Right ventricle myocardium superior (tissue), 1 donor: ENCODE results near the gene TLCD1. TPM values are rescaled to one million over a fixed set of nuclear protein-coding genes. Genes with fewer than 3 reads are reported as not detected.
A peak's percentile ranks its signal among the peaks of the same experiment; 100 is the strongest.
"Not testable (repeated sequence)": the region's sequence is repeated elsewhere in the genome, so short reads cannot be mapped to it uniquely, and the experiment has no call there.

Source experiments
- ATAC-seq: fragments of 200-7000 bp; cut with Tn5 transposase; one replicate; pipeline ENCODE4 v1.9.1; 2020; ENCODE audit warnings: mild to moderate bottlenecking; ENCODE audit not compliant: poor library complexity
- DNase-seq: peaks from one replicate; pipeline ENCODE4 v3.0.0-alpha.2; 2020
- intact Hi-C: fragments of 100-400 bp; cut with DNase I; formaldehyde crosslinking; loops from one replicate; pipeline ENCODE4 v1.11.2; 2022
- total RNA-seq: library from RNA; stranded (reverse); fragmentation: NEBNext Ultra II Directional; extraction: Animal tissue kit (Norgen Biotek cat#: 25700); gene quantifications from one replicate; pipeline ENCODE4 v1.2.1, GENCODE V29; 2021
- donor health status: DM: no; HTN: yes; CAD: no; lungs with severe emphysema.

The TLCD1 gene
- total RNA-seq, 1 donor from 2014 or later: 1.9 TPM

- ATAC-seq, DNase-seq, intact Hi-C loops: not testable (repeated sequence)
Measured at GRCh38 chr17:28735913-28736769, 10.1 kb upstream of the TLCD1 start.

GRCh38 chr17:28735242-28735722, 9.2 kb upstream of the TLCD1 start:
- intact Hi-C loops: no loop called here
- DNase-seq (peak; percentile 21), ATAC-seq (no peak)

- DNase-seq (peak; percentile 22), ATAC-seq (no peak)
- intact Hi-C loops: no loop called here
Measured at GRCh38 chr17:28734712-28735241, 8.7 kb upstream of the TLCD1 start.

- intact Hi-C loops: no loop called here
- ATAC-seq (no peak), DNase-seq (no peak)
Measured at GRCh38 chr17:28733346-28733745, 7.3 kb upstream of the TLCD1 start.

GRCh38 chr17:28729950-28730330, 3.9 kb upstream of the TLCD1 start:
- DNase-seq: no peak
- intact Hi-C loops: loop anchor here (5.0 to 10.0 kb wide), 2 partner anchors 222 to 375 kb away; partner anchors contain the start of gene PHF12
- no peak for ATAC-seq

GRCh38 chr17:28728364-28729200, 2.5 kb upstream of the TLCD1 start, which contains the start of gene NEK8:
TSS of gene NEK8 (plus strand) at chr17:28728788. CDS start at chr17:28728814, 26 bp downstream.
- DNase-seq (peak; percentile 97), ATAC-seq (peak; percentile 84)
- intact Hi-C loops: loop anchor here (5.0 to 10.0 kb wide), 2 partner anchors 224 to 376 kb away; partner anchors contain the start of gene PHF12

- DNase-seq (peak; percentile 95), ATAC-seq (peak; percentile 76)
- intact Hi-C loops: loop anchor here (5.0 to 10.0 kb wide), 2 partner anchors 225 to 378 kb away; partner anchors contain the start of gene PHF12
Measured at GRCh38 chr17:28726627-28727491, 826 bp upstream of the TLCD1 start.

- ATAC-seq: no peak
- DNase-seq: peak; percentile 80
Measured at GRCh38 chr17:28725660-28726225, 290 bp downstream of the TLCD1 start.

GRCh38 chr17:28725166-28725659, 820 bp downstream of the TLCD1 start:
- intact Hi-C loops: loop anchor here (5.0 to 10.0 kb wide), 2 partner anchors 227 to 380 kb away; partner anchors contain the start of gene PHF12
- ATAC-seq: no peak
- DNase-seq: peak; percentile 13

More at GRCh38 chr17:28725660-28726225, 290 bp downstream of the TLCD1 start:
- intact Hi-C loops: loop anchor here (5.0 to 10.0 kb wide), 2 partner anchors 227 to 379 kb away; partner anchors contain the start of gene PHF12

- ATAC-seq: no peak
- intact Hi-C loops: loop anchor here (5.0 to 10.0 kb wide), 2 partner anchors 228 to 380 kb away; partner anchors contain the start of gene PHF12
- peak; percentile 11 for DNase-seq
Measured at GRCh38 chr17:28724500-28725165, 1.4 kb downstream of the TLCD1 start.

GRCh38 chr17:28723836-28724499, 2.1 kb downstream of the TLCD1 start:
- intact Hi-C loops: loop anchor here (10.0 kb wide), 1 partner anchor 381 kb away; no protein-coding TSS in a partner anchor
- not testable (repeated sequence) for DNase-seq, ATAC-seq

- DNase-seq (peak; percentile 3), ATAC-seq (no peak)
- intact Hi-C loops: loop anchor here (10.0 kb wide), 1 partner anchor 382 kb away; no protein-coding TSS in a partner anchor
Measured at GRCh38 chr17:28723159-28723835, 2.7 kb downstream of the TLCD1 start.

GRCh38 chr17:28722417-28723158, 3.4 kb downstream of the TLCD1 start:
- intact Hi-C loops: loop anchor here (10.0 kb wide), 1 partner anchor 382 kb away; no protein-coding TSS in a partner anchor
- ATAC-seq (no peak), DNase-seq (peak; percentile 27)

- peak; percentile 32 for DNase-seq
- not testable (repeated sequence) for ATAC-seq
- intact Hi-C loops: loop anchor here (10.0 kb wide), 1 partner anchor 384 kb away; no protein-coding TSS in a partner anchor
Measured at GRCh38 chr17:28720997-28721329, 5.1 kb downstream of the TLCD1 start.
